ENCODE data around the gene TBL1XR1.
"Not testable (repeated sequence)": the region's sequence is repeated elsewhere in the genome, so short reads cannot be mapped to it uniquely, and the experiment has no call there.

The TBL1XR1 gene

DNA sequence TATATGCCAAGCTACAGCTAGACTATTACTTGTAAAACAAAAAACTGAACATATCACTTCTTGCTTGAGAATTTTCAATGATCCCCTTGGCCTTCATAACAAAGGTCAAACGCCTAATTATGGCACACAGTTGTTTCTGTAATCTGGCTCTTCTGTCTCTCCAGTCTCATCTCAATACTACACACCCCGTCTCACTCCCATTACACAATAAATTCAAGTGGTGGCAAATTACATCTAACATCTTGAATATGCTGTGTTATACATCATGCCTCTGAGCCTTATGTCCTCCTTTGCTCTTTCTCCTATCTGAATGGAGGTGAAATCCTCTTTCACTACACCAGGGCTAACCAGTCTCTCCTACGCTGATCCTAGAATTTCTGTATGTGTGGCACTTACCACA is 140.4 kb downstream of the TBL1XR1 start:
- no peak for DNase-seq

- no peak for DNase-seq
Observed at GRCh38 chr3:177055605-177056571, 141.4 kb downstream of the TBL1XR1 start.

- no peak for DNase-seq
Observed at GRCh38 chr3:177053107-177053506, 144.2 kb downstream of the TBL1XR1 start.

DNA sequence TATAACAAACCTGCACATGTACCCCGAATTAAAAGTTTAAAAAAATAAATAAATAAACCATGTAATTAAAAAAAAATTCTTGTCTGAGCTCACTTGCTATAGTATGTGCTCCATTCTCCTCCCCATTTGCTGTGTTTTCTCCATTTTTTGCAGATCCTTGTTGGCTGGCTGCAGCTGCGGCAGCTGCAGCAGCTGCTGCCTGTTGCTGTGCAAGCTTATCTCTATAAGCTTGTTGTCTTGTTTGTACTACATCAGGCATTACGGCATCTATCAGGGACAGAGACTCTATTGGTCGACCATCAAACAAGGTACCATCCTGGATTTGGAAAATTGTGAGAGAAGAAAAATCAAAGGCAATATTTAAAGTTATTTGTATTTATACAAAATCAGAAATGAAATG is 145.9 kb downstream of the TBL1XR1 start:
- no peak for DNase-seq

DNA sequence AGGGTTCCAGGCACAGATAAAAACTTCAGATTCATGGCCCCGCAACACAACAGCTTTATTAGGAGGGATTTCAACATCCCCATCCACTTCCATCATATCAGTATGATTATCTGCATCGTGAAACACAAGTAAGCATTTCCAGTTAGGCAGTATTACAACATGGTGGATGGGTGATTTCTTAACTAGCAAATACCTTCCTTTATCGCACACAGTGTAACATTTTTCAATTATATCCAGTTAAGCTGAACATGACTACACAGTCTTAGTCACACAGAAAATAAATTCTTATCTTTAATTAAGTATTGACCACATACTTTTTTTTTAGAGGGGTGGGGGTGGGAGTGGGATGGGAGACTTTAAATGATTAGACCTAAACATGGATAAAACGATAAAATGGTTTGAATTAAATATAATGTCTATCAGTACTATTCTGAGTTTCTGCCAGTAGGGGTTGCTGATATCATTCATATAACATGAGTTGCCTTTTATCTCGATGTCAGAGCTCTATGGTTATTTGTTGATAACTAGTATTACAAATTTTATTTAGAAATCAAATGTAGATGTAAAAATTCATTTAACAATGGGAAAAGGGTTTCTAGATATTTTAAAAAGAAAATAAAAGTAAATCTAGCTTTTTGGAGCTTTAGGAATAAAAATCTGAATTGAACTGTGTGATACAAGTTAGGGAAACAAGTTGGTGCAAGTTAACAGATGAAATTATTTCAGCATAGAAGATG is 146.6 kb downstream of the TBL1XR1 start:
- DNase-seq = no peak

DNA sequence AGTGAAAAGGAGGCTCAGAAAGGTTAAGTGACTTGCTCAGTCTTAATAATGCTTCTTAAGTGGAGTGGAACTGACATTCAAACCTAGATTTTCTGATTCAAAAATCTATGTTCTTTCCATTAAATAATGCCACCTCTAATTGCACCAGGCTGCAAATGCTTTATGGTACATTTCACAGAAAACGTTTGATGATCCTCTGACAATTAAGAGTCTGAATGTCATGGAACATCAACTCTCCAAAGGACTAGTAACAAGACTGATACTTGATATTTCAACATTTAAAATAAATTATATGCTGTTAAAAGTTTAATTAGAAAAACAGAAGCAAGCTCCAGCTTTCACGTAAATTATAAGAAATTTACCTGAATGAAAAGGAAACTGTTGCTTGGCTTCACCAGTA is 151.5 kb downstream of the TBL1XR1 start:
- DNase-seq = no peak

- DNase-seq = no peak
Observed at GRCh38 chr3:177045222-177045621, 152.1 kb downstream of the TBL1XR1 start.

- DNase-seq = no peak
Observed at GRCh38 chr3:177041730-177042551, 155.3 kb downstream of the TBL1XR1 start.

DNA sequence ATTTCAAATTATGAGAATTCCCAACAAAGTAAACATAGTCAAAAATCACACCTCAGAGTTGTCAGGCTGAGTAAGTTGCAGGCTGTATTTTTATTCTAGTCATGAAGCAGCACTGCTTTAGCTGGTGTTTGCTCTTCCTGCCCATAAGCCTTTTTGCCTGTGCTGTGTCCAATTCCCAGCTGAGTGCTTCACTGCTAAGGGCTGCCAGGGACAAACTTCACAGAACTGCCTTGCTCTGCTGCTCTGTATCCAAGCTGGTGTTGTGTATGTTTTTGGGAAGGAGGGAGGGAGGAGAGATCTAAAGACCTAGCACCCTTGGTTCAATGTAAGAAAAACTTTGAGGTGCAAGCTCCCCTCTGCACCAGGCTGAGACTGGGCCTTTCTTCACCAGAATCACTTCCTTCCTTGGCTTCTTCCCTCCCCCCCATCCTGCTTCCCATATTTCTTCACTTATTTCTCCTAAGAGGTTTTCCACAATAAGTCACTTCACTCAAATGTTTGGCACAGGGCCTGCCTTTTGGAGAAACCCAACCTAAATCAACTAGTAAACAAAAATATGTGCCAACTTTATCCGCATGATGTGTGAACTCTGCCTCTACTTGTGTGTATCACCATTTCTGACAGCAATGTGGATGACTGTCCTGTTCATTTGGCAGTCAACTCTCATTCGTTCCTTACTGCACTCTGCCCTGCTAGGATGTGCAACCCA is 156.1 kb downstream of the TBL1XR1 start:
- DNase-seq = no peak

DNA sequence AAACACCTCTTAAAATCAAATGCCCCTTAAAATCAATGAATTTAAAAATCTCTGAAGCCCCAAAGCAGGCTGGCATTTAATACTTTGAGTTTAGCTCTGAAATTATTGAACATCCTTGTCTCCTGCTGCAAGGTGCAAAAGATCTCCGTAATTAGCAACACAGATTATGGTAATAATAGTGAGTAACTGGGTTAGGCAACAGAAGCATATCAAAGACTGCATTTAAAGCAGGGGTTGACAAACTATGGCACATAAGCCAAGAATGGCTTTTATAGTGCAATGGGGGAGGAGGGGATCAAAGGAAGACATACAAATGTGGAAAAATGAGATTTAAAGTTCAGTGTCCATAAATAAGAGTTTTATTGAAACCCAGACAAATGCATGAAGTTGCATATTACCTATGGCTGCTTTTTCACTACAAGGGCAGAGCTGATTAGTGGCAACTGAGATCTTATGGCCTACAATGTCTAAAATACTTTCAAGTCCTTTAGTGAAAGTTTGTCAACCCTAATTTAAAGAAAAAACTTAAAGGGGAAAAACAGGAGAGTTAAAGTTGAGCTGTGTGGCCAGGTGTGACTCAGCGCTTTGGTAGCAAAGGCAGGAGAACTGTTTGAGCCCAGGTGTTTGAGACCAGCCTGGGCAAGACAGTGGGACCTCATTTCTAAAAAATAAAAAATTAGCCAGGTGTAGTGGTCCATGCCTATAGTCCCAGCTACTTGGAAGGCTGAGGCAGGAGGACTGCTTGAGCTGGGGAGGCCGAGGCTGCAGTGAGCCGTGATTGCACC is 157.6 kb downstream of the TBL1XR1 start:
- no peak for DNase-seq

DNA sequence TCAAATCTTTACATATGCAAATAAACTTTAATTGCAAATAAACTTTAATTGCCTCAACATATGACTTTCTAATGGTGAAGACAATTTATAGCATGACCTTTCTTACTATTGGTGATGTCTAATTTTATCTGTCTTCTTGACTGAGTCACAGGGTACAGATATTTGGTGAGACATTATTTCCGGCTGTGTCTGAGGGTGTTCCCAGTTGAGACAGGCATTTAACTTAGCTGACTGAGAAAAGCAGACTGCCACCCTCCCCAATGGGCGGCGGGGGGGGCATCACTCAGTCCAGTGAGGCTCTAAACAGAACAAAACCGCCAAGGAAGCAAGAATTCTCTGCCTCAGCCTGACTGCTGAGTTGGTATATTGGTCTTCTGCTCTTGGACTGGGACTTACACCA is 160.0 kb downstream of the TBL1XR1 start:
- no peak for DNase-seq

- no peak for DNase-seq
Observed at GRCh38 chr3:177035676-177036075, 161.6 kb downstream of the TBL1XR1 start.

- no peak for DNase-seq
Observed at GRCh38 chr3:177034832-177035475, 162.3 kb downstream of the TBL1XR1 start.

GRCh38 chr3:177026505-177027277 is 170.6 kb downstream of the TBL1XR1 start:
- no peak for DNase-seq

GRCh38 chr3:177015881-177016280 is 181.4 kb downstream of the TBL1XR1 start:
- DNase-seq = no peak

DNA sequence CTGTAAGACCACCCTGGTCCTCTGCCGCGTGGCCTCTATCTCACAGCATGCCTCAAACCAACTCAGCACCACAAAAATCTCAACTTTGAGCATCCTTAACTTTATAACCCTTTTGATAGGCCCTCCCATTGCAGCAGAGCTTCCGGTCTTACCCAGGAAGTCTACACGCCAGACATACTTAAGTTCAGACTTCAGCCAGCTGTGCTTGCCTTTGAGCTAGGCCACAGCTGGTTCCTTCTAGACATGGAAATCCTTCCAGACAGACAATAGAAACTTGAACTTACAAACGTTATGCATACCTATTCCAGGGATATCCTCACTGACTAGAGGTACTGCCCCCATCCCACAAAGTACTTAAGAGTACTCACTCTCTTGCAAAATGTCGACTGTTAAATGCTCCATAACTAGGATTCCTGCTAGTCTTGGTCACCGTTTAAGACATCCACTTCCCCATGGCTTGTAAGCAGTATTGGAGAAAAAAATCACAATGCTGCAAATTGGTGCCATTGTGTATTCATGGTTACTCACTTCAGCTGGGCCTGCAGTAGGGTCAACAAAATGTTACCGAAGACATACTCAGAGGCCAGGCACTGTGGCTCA is 183.5 kb downstream of the TBL1XR1 start:
- DNase-seq = no peak

DNA sequence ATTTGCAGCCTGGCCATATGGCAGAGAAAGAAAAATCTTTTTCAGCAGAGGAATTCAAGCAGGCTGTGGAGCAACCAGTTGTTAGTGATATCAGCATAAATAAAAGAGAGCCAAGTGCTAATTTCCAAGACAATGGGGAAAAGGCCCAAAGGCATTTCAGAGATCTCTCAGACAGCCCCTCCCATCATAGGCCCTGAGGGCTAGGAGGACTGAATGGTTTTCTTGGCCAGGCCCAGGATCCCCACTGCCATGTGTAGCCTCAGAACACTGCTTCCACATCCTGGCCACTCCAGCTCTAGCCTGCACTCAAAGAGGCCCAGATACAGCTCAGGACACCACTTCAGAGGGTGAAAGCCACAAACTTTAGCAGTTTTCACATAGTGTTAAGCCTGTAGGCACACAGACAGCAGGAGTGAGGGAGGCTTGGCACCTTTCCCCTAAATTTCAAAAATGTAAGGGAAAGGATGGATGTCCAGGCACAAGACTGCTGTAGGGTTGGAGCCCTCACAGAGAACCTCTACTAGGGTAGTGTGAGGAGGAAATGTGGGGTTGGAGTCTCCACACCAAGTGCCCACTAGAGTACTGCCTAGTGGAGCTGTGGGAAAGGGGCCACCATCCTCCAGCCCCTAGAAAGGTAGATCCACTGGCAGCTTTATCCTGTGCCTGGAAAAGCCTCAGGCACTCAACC is 191.4 kb downstream of the TBL1XR1 start:
- no peak for DNase-seq

GRCh38 chr3:177000159-177000558 is 197.1 kb downstream of the TBL1XR1 start:
- not testable (repeated sequence) for DNase-seq

DNA sequence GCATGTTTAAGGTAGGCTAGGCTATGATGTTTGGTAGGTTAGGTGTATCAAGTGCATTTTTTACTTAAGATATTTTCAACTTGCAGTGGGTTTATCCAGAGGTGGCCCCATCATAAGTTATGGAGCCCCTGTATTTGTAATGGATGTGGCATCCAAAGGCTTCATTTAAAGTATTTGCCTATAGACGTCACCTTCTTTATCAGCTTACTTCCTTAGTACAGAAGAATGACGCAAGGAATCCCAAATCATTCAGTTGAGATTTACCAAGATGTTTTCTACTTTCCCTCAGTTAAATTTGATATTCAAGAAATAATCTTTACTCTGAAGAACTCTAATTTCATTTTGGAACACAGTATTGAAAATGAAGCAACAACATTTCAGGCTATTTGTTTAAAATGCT is 201.3 kb downstream of the TBL1XR1 start:
- DNase-seq = no peak

All from stimulated activated CD4-positive, alpha-beta T cell treated with anti-CD3 and anti-CD28 coated beads, Interleukin-1b, Interleukin-23, amount 100 ng/mL, for 48 hours (primary cell).